Measurements from ENCODE around the gene CCDC91. TPM values are rescaled to one million over a fixed set of nuclear protein-coding genes. Genes with fewer than 3 reads are reported as not detected.

The CCDC91 gene
- total RNA-seq, 2 experiments from 2014 or later, result 19.0 to 22.1 TPM

GRCh38 chr12:28555748-28556147 is 365.5 kb downstream of the CCDC91 start:
- CTCF ChIA-PET, result no interaction called here
- POLR2A ChIA-PET, result no interaction called here

- CTCF ChIA-PET, result no interaction called here
- POLR2A ChIA-PET, result no interaction called here
These were observed 368.0 kb downstream of the CCDC91 start for GRCh38 chr12:28558250-28558649.

- CTCF ChIA-PET, result no interaction called here
- POLR2A ChIA-PET, result no interaction called here
These were observed 373.0 kb downstream of the CCDC91 start for GRCh38 chr12:28563286-28563685.

- CTCF ChIA-PET, result no interaction called here
- POLR2A ChIA-PET, result no interaction called here
These were observed 373.7 kb downstream of the CCDC91 start for GRCh38 chr12:28563936-28564335.

GRCh38 chr12:28568118-28568517 is 377.9 kb downstream of the CCDC91 start:
- POLR2A ChIA-PET, result no interaction called here
- CTCF ChIA-PET, result no interaction called here

- ChIA-PET POLR2A (no interaction called here), CTCF (no interaction called here)
These were observed 378.4 kb downstream of the CCDC91 start for GRCh38 chr12:28568704-28569103.

- CTCF ChIA-PET, result no interaction called here
These were observed 379.6 kb downstream of the CCDC91 start for GRCh38 chr12:28569698-28570411.

GRCh38 chr12:28570811-28571210 is 380.6 kb downstream of the CCDC91 start:
- ChIA-PET CTCF (no interaction called here), POLR2A (no interaction called here)

More at GRCh38 chr12:28569698-28570411, 379.6 kb downstream of the CCDC91 start:
- POLR2A ChIA-PET, result no interaction called here

GRCh38 chr12:28574746-28575592 is 384.7 kb downstream of the CCDC91 start:
- POLR2A ChIA-PET, result no interaction called here
- CTCF ChIA-PET, result no interaction called here

- ChIA-PET POLR2A (no interaction called here), CTCF (no interaction called here)
These were observed 385.4 kb downstream of the CCDC91 start for GRCh38 chr12:28575593-28576205.

GRCh38 chr12:28578361-28578760 is 388.1 kb downstream of the CCDC91 start:
- ChIA-PET POLR2A (no interaction called here), CTCF (no interaction called here)

- POLR2A ChIA-PET, result no interaction called here
- CTCF ChIA-PET, result no interaction called here
These were observed 388.6 kb downstream of the CCDC91 start for GRCh38 chr12:28578833-28579252.

GRCh38 chr12:28582672-28583376 is 392.6 kb downstream of the CCDC91 start:
- CTCF ChIA-PET, result no interaction called here

GRCh38 chr12:28583701-28584261 is 393.5 kb downstream of the CCDC91 start:
- ChIA-PET CTCF (no interaction called here), POLR2A (no interaction called here)

More at GRCh38 chr12:28582672-28583376, 392.6 kb downstream of the CCDC91 start:
- POLR2A ChIA-PET, result no interaction called here

- ChIA-PET CTCF (no interaction called here), POLR2A (no interaction called here)
These were observed 394.9 kb downstream of the CCDC91 start for GRCh38 chr12:28585146-28585545.

- ChIA-PET CTCF (no interaction called here), POLR2A (no interaction called here)
These were observed 396.2 kb downstream of the CCDC91 start for GRCh38 chr12:28586481-28586880.

- ChIA-PET POLR2A (no interaction called here), CTCF (no interaction called here)
These were observed 401.6 kb downstream of the CCDC91 start for GRCh38 chr12:28591831-28592230.

Data from activated CD8-positive, alpha-beta memory T cell treated with anti-CD3 and anti-CD28 coated beads for 36 hours (primary cell).